ENCODE measurements around the gene ELL. TPM values are rescaled to one million over a fixed set of nuclear protein-coding genes. Genes with fewer than 3 reads are reported as not detected.

ELL gene
- total and polyA plus RNA-seq, 5 donors: 9.3 to 19.0 (median 13.6) TPM

GRCh38 chr19:18515959-18516358, 5.9 kb downstream of the ELL start:
- intact Hi-C loops (cut with DNase I): loop anchor here in 1 of 4 donors (10.0 kb wide), 1 partner anchor 51 kb away; no protein-coding TSS in a partner anchor
- ATAC-seq (no peak), DNase-seq (peak in 2 of 3 donors; percentile 25 to 52)
- Histone ChIP-seq H3K4me1 (ENCODE audit: control insufficient read depth, insufficient read depth, low read length) (peaks cover 28% of the 10 kb centered on the region), H3K4me3 (ENCODE audit: low read length) (no peak overlapping the region), H3K27me3 (ENCODE audit: control insufficient read depth, insufficient read depth) (no peaks in the 10 kb centered on the region), H3K9me3 (ENCODE audit: control insufficient read depth, low read length) (no peaks in the 10 kb centered on the region), H3K27ac (ENCODE audit: low read length) (peak overlapping the region; percentile 25)
- 74% methylated on average over 5 of the region's 5 CpGs for WGBS

- ATAC-seq (peak; percentile 57 to 75), DNase-seq (peak; percentile 74 to 79 (median 78))
- WGBS: 37% methylated on average over 17 of the region's 17 CpGs
- H3K27ac ChIP-seq (ENCODE audit: low read length): peak overlapping the region; percentile 75
- H3K27me3 ChIP-seq (ENCODE audit: control insufficient read depth, insufficient read depth): no peaks in the 10 kb centered on the region
- H3K4me3 ChIP-seq (ENCODE audit: low read length): no peak overlapping the region
- intact Hi-C loops (cut with DNase I): loop anchor here in 1 of 4 donors (10.0 kb wide), 1 partner anchor 50 kb away; no protein-coding TSS in a partner anchor
- no peaks in the 10 kb centered on the region for H3K9me3 ChIP-seq (ENCODE audit: control insufficient read depth, low read length)
- H3K4me1 ChIP-seq (ENCODE audit: control insufficient read depth, insufficient read depth, low read length): peaks cover 31% of the 10 kb centered on the region
These were observed 6.8 kb downstream of the ELL start for GRCh38 chr19:18514800-18515682.

- peak in 2 of 3 donors; percentile 80 to 83 for DNase-seq
- 46% methylated on average over 11 of the region's 11 CpGs for WGBS
- no peaks in the 10 kb centered on the region for H3K9me3 ChIP-seq (ENCODE audit: control insufficient read depth, low read length)
- H3K4me3 ChIP-seq (ENCODE audit: low read length): no peak overlapping the region
- H3K27ac ChIP-seq (ENCODE audit: low read length): peak overlapping the region; percentile 48
- peaks cover 32% of the 10 kb centered on the region for H3K4me1 ChIP-seq (ENCODE audit: control insufficient read depth, insufficient read depth, low read length)
- ATAC-seq: peak; percentile 43 to 59
- intact Hi-C loops (cut with DNase I): loop anchor here in 1 of 4 donors (10.0 kb wide), 1 partner anchor 49 kb away; no protein-coding TSS in a partner anchor
- no peaks in the 10 kb centered on the region for H3K27me3 ChIP-seq (ENCODE audit: control insufficient read depth, insufficient read depth)
These were observed 8.0 kb downstream of the ELL start for GRCh38 chr19:18513868-18514267.

- ATAC-seq (no peak), DNase-seq (no peak)
- 84% methylated on average over 8 of the region's 8 CpGs for WGBS
- Histone ChIP-seq H3K9me3 (ENCODE audit: control insufficient read depth, low read length) (no peaks in the 10 kb centered on the region), H3K4me1 (ENCODE audit: control insufficient read depth, insufficient read depth, low read length) (peaks cover 56% of the 10 kb centered on the region), H3K27me3 (ENCODE audit: control insufficient read depth, insufficient read depth) (no peaks in the 10 kb centered on the region), H3K4me3 (ENCODE audit: low read length) (no peak overlapping the region), H3K27ac (ENCODE audit: low read length) (no peak overlapping the region)
- intact Hi-C loops (cut with DNase I): loop anchor here in 1 of 4 donors (10.0 kb wide), 1 partner anchor 45 kb away; no protein-coding TSS in a partner anchor
These were observed 11.7 kb downstream of the ELL start for GRCh38 chr19:18510216-18510615.

- intact Hi-C loops (cut with DNase I): no loop called here
- H3K9me3 ChIP-seq (ENCODE audit: control insufficient read depth, low read length): no peaks in the 10 kb centered on the region
- 88% methylated on average over 7 of the region's 7 CpGs for WGBS
- no peak for ATAC-seq
- H3K27ac ChIP-seq (ENCODE audit: low read length): peak overlapping the region; percentile 27
- peaks cover 60% of the 10 kb centered on the region for H3K4me1 ChIP-seq (ENCODE audit: control insufficient read depth, insufficient read depth, low read length)
- no peaks in the 10 kb centered on the region for H3K27me3 ChIP-seq (ENCODE audit: control insufficient read depth, insufficient read depth)
- peak in 1 of 3 donors; percentile 22 for DNase-seq
- no peak overlapping the region for H3K4me3 ChIP-seq (ENCODE audit: low read length)
These were observed 13.3 kb downstream of the ELL start for GRCh38 chr19:18508585-18508984.

- Histone ChIP-seq H3K27me3 (ENCODE audit: control insufficient read depth, insufficient read depth) (no peaks in the 10 kb centered on the region), H3K9me3 (ENCODE audit: control insufficient read depth, low read length) (no peaks in the 10 kb centered on the region), H3K4me3 (ENCODE audit: low read length) (no peak overlapping the region), H3K4me1 (ENCODE audit: control insufficient read depth, insufficient read depth, low read length) (peaks cover 62% of the 10 kb centered on the region), H3K27ac (ENCODE audit: low read length) (peak overlapping the region; percentile 88)
- DNase-seq: peak in 2 of 3 donors; percentile 68 to 69
- peak; percentile 11 to 39 for ATAC-seq
- intact Hi-C loops (cut with DNase I): no loop called here
- 60% methylated on average over 11 of the region's 11 CpGs for WGBS
These were observed 14.0 kb downstream of the ELL start for GRCh38 chr19:18507727-18508440.

- Histone ChIP-seq H3K27ac (ENCODE audit: low read length) (peak overlapping the region; percentile 88), H3K9me3 (ENCODE audit: control insufficient read depth, low read length) (no peaks in the 10 kb centered on the region), H3K4me3 (ENCODE audit: low read length) (no peak overlapping the region), H3K4me1 (ENCODE audit: control insufficient read depth, insufficient read depth, low read length) (peaks cover 68% of the 10 kb centered on the region), H3K27me3 (ENCODE audit: control insufficient read depth, insufficient read depth) (no peaks in the 10 kb centered on the region)
- DNase-seq (peak in 2 of 3 donors; percentile 75 to 79), ATAC-seq (peak; percentile 71 to 77)
- intact Hi-C loops (cut with DNase I): no loop called here
- WGBS: 39% methylated on average over 9 of the region's 9 CpGs
These were observed 14.7 kb downstream of the ELL start for GRCh38 chr19:18507021-18507726.

GRCh38 chr19:18506101-18506930, 15.6 kb downstream of the ELL start:
- H3K4me3 ChIP-seq (ENCODE audit: low read length): no peak overlapping the region
- intact Hi-C loops (cut with DNase I): no loop called here
- H3K27ac ChIP-seq (ENCODE audit: low read length): peak overlapping the region; percentile 88
- no peak for ATAC-seq
- H3K9me3 ChIP-seq (ENCODE audit: control insufficient read depth, low read length): no peaks in the 10 kb centered on the region
- WGBS: 65% methylated on average over 19 of the region's 19 CpGs
- DNase-seq: peak in 2 of 3 donors; percentile 81 to 83
- H3K27me3 ChIP-seq (ENCODE audit: control insufficient read depth, insufficient read depth): no peaks in the 10 kb centered on the region
- H3K4me1 ChIP-seq (ENCODE audit: control insufficient read depth, insufficient read depth, low read length): peaks cover 76% of the 10 kb centered on the region

- H3K4me3 ChIP-seq (ENCODE audit: low read length): no peak overlapping the region
- 70% methylated on average over 8 of the region's 8 CpGs for WGBS
- intact Hi-C loops (cut with DNase I): no loop called here
- DNase-seq: peak in 1 of 3 donors; percentile 30
- peak overlapping the region; percentile 88 for H3K27ac ChIP-seq (ENCODE audit: low read length)
- no peak for ATAC-seq
- peaks cover 83% of the 10 kb centered on the region for H3K4me1 ChIP-seq (ENCODE audit: control insufficient read depth, insufficient read depth, low read length)
- H3K27me3 ChIP-seq (ENCODE audit: control insufficient read depth, insufficient read depth): no peaks in the 10 kb centered on the region
- no peaks in the 10 kb centered on the region for H3K9me3 ChIP-seq (ENCODE audit: control insufficient read depth, low read length)
These were observed 16.8 kb downstream of the ELL start for GRCh38 chr19:18504886-18505610.
